RWPE2 (cell line): ENCODE data around the gene TOP3B.

ENCODE experiments used
- ATAC-seq: fragments of 200-7000 bp; cut with Tn5 transposase; 3 replicates; pipeline ENCODE4 v1.9.1; 2021; ENCODE audit warnings: low read depth
- DNase-seq: peaks from one replicate; pipeline ENCODE4 v3.0.0-alpha.2; 2020; ENCODE audit warnings: low spot score
- H3K27ac ChIP-seq: fragments of 450-650 bp; 2 replicates; pipeline ENCODE4 v1.5.1; 2017; ENCODE audit warnings: mild to moderate bottlenecking; ENCODE audit not compliant: poor library complexity, severe bottlenecking
- H3K27me3 ChIP-seq: fragments of 250-450 bp; sonication (Bioruptor Pico); 2 replicates; pipeline ENCODE4 v1.5.1; 2021; ENCODE audit warnings: mild to moderate bottlenecking, moderate library complexity; ENCODE audit not compliant: insufficient read depth, poor library complexity, severe bottlenecking
- H3K36me3 ChIP-seq: fragments of 250-450 bp; sonication (Bioruptor Pico); 2 replicates; pipeline ENCODE4 v1.5.1; 2020; ENCODE audit warnings: low read depth, mild to moderate bottlenecking, moderate library complexity
- H3K4me1 ChIP-seq: fragments of 250-450 bp; sonication (Bioruptor Pico); 2 replicates; pipeline ENCODE4 v1.5.1; 2021; ENCODE audit warnings: mild to moderate bottlenecking, moderate library complexity; ENCODE audit not compliant: insufficient read depth, poor library complexity, severe bottlenecking
- H3K4me3 ChIP-seq: fragments of 250-450 bp; sonication (Bioruptor Pico); 2 replicates; pipeline ENCODE4 v1.5.1; 2021; ENCODE audit warnings: mild to moderate bottlenecking, moderate library complexity; ENCODE audit not compliant: severe bottlenecking
- H3K9me3 ChIP-seq: fragments of 250-450 bp; sonication (Bioruptor Pico); 2 replicates; pipeline ENCODE4 v1.5.1; 2021; ENCODE audit warnings: mild to moderate bottlenecking, moderate library complexity; ENCODE audit not compliant: severe bottlenecking
- TF ChIP-seq, protein P1 (sequence below): fragments of 450-650 bp; IDR thresholded peaks from one replicate; pipeline ENCODE4 v1.5.1; 2017; ENCODE audit warnings: mild to moderate bottlenecking, moderate library complexity; ENCODE audit not compliant: poor library complexity, severe bottlenecking

Gene TOP3B

DNA sequence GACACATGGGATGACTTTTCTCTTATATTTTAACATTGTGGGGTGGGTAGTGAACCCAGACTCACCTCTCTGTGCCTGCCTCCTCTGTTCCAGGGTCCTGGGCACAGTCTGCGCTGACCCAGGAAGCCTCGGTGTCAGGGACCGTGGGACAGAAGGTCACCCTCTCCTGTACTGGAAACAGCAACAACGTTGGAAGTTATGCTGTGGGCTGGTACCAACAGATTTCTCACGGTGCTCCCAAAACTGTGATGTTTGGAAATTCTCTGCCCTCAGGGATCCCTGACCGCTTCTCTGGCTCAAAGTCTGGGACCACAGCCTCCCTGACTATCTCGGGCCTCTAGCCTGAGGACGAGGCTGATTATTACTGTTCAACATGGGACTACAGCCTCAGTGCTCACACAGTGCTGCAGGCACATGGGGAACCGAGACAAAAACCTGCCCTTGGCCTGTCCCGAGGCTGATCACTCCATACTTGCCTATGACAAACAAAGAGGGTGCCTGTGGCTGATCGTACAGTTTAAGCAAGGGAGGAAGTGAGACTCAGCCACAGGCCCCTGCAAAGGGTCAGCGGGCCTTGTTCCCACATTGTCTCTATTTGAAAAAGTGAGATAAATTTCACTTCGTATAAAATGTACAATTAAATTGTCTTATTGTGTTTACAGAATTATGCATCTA, 43.7 kb upstream of the TOP3B start:
- no peaks in the 10 kb centered on the region for H3K4me1 ChIP-seq
- peaks cover 5% of the 10 kb centered on the region for H3K9me3 ChIP-seq
- no peak for DNase-seq
- H3K27ac ChIP-seq: no peak overlapping the region
- no peak overlapping the region for H3K4me3 ChIP-seq
- ATAC-seq: no peak
- H3K36me3 ChIP-seq: no peaks in the 10 kb centered on the region
- no peaks in the 10 kb centered on the region for H3K27me3 ChIP-seq
- TF ChIP-seq, protein P1, sequence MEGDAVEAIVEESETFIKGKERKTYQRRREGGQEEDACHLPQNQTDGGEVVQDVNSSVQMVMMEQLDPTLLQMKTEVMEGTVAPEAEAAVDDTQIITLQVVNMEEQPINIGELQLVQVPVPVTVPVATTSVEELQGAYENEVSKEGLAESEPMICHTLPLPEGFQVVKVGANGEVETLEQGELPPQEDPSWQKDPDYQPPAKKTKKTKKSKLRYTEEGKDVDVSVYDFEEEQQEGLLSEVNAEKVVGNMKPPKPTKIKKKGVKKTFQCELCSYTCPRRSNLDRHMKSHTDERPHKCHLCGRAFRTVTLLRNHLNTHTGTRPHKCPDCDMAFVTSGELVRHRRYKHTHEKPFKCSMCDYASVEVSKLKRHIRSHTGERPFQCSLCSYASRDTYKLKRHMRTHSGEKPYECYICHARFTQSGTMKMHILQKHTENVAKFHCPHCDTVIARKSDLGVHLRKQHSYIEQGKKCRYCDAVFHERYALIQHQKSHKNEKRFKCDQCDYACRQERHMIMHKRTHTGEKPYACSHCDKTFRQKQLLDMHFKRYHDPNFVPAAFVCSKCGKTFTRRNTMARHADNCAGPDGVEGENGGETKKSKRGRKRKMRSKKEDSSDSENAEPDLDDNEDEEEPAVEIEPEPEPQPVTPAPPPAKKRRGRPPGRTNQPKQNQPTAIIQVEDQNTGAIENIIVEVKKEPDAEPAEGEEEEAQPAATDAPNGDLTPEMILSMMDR: no peak

DNA sequence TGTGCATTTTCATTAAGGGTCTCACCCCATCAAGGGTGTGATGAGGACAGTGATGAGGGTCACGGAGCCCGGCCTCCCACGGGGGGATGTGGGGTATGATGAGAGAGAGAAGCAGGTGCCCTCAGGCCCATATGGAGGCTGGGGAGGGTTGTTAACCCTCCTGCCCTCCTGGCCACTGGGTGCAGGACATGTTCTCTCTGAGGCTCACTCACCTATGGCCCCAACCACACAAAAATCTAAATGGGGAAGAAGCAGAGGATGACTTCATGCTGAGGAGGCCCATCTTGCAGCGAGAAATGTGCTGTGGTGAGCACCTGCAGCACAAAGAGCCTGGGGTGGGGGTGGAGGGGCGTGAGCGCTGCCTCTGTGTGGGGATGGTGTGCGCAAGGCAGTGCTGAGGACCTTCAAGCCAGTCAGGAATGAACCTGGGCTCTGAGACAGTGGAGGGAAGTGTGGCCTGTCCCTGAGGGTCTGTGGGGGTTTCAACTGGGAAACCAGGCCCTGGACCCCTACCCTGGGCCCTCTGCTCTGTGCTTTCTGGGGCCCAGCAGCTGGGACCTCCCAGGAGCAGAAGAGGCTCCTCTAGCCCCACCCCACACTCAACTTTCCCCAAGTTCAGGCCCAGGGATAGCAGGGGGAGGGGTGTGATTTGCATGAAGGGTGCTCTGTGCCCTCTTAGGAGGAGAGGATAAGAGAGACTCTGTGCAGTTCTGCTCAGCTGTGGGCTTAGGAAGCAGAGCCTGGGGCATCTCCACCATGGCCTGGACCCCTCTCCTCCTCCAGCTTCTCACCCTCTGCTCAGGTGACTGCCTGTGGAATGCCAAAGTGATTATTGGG, 43.0 kb upstream of the TOP3B start:
- Histone ChIP-seq H3K4me3 (no peak overlapping the region), H3K4me1 (no peaks in the 10 kb centered on the region), H3K9me3 (peaks cover 5% of the 10 kb centered on the region), H3K36me3 (no peaks in the 10 kb centered on the region), H3K27me3 (no peaks in the 10 kb centered on the region), H3K27ac (no peak overlapping the region)
- no peak for DNase-seq
- ATAC-seq: no peak
- TF ChIP-seq, protein P1: no peak

DNA sequence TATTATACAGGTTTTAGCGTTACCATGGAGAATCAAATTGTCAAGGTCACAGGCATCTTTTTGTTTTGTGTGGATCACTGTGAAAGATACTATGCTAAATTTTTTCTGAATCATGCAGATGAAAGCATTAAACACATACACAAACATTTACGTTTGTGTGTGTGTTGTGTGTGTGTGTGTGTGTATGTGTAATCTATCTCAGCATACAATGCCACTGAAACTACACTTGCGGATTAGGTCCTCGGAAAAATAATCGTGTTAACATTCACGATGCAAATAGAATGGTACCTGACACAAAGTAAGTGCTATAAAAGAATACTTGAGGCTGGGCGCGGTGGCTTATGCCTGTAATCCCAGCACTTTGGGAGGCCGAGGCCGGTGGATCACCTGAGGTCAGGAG, 41.9 kb upstream of the TOP3B start:
- Histone ChIP-seq H3K4me3 (no peak overlapping the region), H3K27me3 (no peaks in the 10 kb centered on the region), H3K36me3 (no peaks in the 10 kb centered on the region), H3K9me3 (peaks cover 2% of the 10 kb centered on the region), H3K27ac (no peak overlapping the region), H3K4me1 (no peaks in the 10 kb centered on the region)
- ATAC-seq (no peak), DNase-seq (no peak)
- TF ChIP-seq, protein P1: no peak

DNA sequence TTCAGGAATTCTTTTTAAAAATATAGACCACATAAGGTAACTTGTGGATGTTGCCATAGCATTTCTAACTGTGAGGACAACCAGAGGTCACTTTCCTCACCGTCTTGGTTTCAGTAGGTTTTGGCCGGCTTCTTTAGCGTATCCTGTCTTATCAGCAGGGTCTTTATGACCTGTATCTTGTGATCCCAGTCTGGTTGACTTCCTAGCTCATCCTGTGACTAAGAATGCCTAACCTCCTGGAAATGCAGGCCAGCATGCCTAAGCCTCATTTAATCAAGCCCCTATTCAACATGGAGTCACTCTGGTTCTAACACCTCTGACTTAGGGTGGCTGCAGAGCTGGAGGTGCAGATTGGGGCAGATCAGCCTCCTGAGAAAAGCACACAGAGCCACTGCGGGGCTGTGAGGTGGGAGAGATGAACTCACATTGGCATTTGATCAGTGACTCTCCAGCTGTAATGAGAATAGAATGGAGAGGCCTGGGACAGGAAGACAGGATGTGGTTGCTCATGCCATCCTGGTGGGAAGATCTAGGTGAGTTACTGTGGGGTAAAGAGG, 41.1 kb upstream of the TOP3B start:
- H3K4me3 ChIP-seq: no peak overlapping the region
- H3K27me3 ChIP-seq: no peaks in the 10 kb centered on the region
- no peak for ATAC-seq
- no peak overlapping the region for H3K27ac ChIP-seq
- H3K36me3 ChIP-seq: no peaks in the 10 kb centered on the region
- H3K4me1 ChIP-seq: no peaks in the 10 kb centered on the region
- TF ChIP-seq, protein P1: no peak
- DNase-seq: no peak
- peaks cover 2% of the 10 kb centered on the region for H3K9me3 ChIP-seq
